Psoas muscle (tissue), 8 donors: ENCODE results near the gene ASH1L. TPM values are rescaled to one million over a fixed set of nuclear protein-coding genes. Genes with fewer than 3 reads are reported as not detected.

Source experiments
- ATAC-seq, 4 donors: fragments of 200-7000 bp; cut with Tn5 transposase; one replicate each; pipeline ENCODE4 v1.9.1; 2020; ENCODE audit warnings: moderate library complexity in 3 of 4, mild to moderate bottlenecking in 2 of 4
- DNase-seq, 2 donors: peaks; one replicate each; pipeline ENCODE4 v3.0.0-alpha.2; 2020
- H3K27ac ChIP-seq: fragments of 200-600 bp; one replicate; pipeline ENCODE4 v1.8.0; 2022
- H3K27me3 ChIP-seq, 3 donors: fragments of 200-600 bp in 1 of 3; one replicate each; pipeline versions ENCODE4 v1.6.1 to v1.8.0; 2013 to 2022; ENCODE audit warnings: low read length in 2 of 3, mild to moderate bottlenecking in 2 of 3, moderate library complexity in 1 of 3; ENCODE audit not compliant: insufficient read depth in 3 of 3
- H3K36me3 ChIP-seq, 2 donors: fragments of 200-600 bp in 1 of 2; one replicate each; pipeline versions ENCODE4 v1.6.1 to v1.8.0; 2013 to 2022; ENCODE audit warnings: low read depth in 1 of 2, mild to moderate bottlenecking in 1 of 2, moderate library complexity in 1 of 2; ENCODE audit not compliant: insufficient read depth in 1 of 2
- H3K4me1 ChIP-seq: fragments of 200-600 bp; one replicate; pipeline ENCODE4 v1.8.0; 2022
- H3K4me3 ChIP-seq: fragments of 200-600 bp; one replicate; pipeline ENCODE4 v1.8.0; 2022; ENCODE audit warnings: mild to moderate bottlenecking
- H3K9me3 ChIP-seq: fragments of 200-600 bp; one replicate; pipeline ENCODE4 v1.8.0; 2022
- WGBS, 3 donors: extraction: QIAGEN DNeasy Blood & Tissue Kit; methylation state at CpG; one replicate each; pipeline versions ENCODE4 v1.1.6 to v1.1.7; 2013; 5-methylcytosine and 5-hydroxymethylcytosine counted together
- intact Hi-C, 2 donors: fragments of 100-400 bp; cut with DNase I; formaldehyde crosslinking; loops; one replicate each; pipeline versions ENCODE4 v1.11.0 to v1.14.2; 2022
- polyA plus RNA-seq, 3 donors: library from polyadenylated mRNA; stranded (reverse); fragments of 200-250 nt; gene quantifications; one replicate each; pipeline ENCODE4 v1.2.3, GENCODE V29; 2013
- total RNA-seq, 4 donors: library from RNA; stranded (reverse); fragmentation: NEBNext Ultra II Directional in 2 of 4; extraction: Animal tissue kit (Norgen Biotek cat#: 25700) in 2 of 4; gene quantifications; one replicate each; pipeline versions ENCODE4 v1.2.1 to v1.2.4, GENCODE V29; 2021 to 2023
- TF ChIP-seq, protein P1 (sequence below): fragments of 200-600 bp; IDR thresholded peaks from one replicate; pipeline ENCODE4 v1.8.0; 2022; ENCODE audit warnings: antibody characterized with exemption
- donor health status: healthy with polysubstance abuse.
- donor health status: DM: no; HTN: no; CAD: no; lungs with moderate emphysema.
- donor health status: Bipolar disorder and iron deficiency.
- donor health status: healthy.
- donor health status: DM: yes; HTN: yes; CAD: no.
- donor health status: DM: no; HTN: no; CAD: no.
- donor health status: DM: no; HTN: no; CAD: no.
- donor health status: DM: yes; HTN: yes; CAD: no.

ASH1L gene
- total and polyA plus RNA-seq, 7 donors = 6.5 to 52.0 (median 41.6) TPM

GRCh38 chr1:155324717-155325602, 237.6 kb downstream of the ASH1L start:
- H3K9me3 ChIP-seq = no peaks in the 10 kb centered on the region
- H3K27ac ChIP-seq = peak overlapping the region; percentile 82
- TF ChIP-seq, protein P1, sequence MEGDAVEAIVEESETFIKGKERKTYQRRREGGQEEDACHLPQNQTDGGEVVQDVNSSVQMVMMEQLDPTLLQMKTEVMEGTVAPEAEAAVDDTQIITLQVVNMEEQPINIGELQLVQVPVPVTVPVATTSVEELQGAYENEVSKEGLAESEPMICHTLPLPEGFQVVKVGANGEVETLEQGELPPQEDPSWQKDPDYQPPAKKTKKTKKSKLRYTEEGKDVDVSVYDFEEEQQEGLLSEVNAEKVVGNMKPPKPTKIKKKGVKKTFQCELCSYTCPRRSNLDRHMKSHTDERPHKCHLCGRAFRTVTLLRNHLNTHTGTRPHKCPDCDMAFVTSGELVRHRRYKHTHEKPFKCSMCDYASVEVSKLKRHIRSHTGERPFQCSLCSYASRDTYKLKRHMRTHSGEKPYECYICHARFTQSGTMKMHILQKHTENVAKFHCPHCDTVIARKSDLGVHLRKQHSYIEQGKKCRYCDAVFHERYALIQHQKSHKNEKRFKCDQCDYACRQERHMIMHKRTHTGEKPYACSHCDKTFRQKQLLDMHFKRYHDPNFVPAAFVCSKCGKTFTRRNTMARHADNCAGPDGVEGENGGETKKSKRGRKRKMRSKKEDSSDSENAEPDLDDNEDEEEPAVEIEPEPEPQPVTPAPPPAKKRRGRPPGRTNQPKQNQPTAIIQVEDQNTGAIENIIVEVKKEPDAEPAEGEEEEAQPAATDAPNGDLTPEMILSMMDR = peak; percentile 13
- H3K4me1 ChIP-seq = peaks cover 24% of the 10 kb centered on the region
- WGBS, 3 donors = 11 to 21% (median 14%) methylated on average over 53 to 59 of the region's 59 CpGs
- H3K4me3 ChIP-seq = peak overlapping the region; percentile 96
- H3K27me3 ChIP-seq = no peaks in the 10 kb centered on the region
- peaks cover 0 to 32% of the 10 kb centered on the region in 2 donors for H3K36me3 ChIP-seq
- intact Hi-C loops = loop anchor here (5.0 to 10.0 kb wide), 3 partner anchors 48 to 270 kb away; partner anchors contain the start of gene HCN3 (in 1 of the 2)
- ATAC-seq (peak; percentile 3 to 19 (median 9)), DNase-seq (peak; percentile 59 to 76)

DNA sequence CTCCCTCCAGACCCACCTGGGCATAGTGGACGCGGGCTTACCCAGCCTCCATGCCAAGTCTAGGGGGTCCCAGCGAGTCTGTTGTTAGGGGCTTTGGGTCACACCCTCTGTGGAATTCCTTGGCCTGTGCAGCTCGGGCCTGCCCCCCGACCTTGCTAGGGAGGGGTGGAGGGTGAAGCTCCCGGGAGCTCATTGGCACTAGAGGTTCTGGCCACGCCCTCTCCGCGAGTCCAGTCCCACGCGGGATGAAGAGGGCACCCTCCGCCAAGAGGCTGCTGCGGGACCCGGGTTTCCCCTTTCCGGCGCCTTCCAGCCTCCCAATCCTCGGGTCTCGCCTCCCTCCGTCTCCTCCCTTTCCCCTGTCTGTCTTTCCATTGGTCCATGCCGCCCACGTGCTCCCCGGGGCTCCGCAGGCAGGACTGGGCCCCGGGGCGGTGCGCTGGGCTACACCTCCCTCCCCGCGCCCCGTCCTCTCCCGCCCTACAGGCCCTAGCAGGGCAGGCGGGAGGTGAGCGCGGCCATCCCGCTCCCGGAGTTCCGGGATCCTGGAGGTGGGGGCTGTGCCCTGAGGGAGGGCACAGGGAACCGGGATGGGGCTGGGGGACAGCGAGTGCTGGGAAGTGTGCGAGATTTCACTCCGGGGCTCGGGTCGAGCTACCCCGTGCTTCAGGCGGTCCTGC, 238.4 kb downstream of the ASH1L start:
- ATAC-seq = peak; percentile 89 to 90 (median 90)
- intact Hi-C loops = loop anchor here (5.0 to 10.0 kb wide), 3 partner anchors 47 to 271 kb away; partner anchors contain the start of gene HCN3 (in 1 of the 2)
- WGBS, 3 donors = 0 to 1% (median 0%) methylated on average over 29 to 44 of the region's 44 CpGs
- peaks cover 0 to 29% of the 10 kb centered on the region in 2 donors for H3K36me3 ChIP-seq
- TF ChIP-seq, protein P1 = no peak
- peak; percentile 94 to 96 for DNase-seq
- no peaks in the 10 kb centered on the region for H3K27me3 ChIP-seq
- peak overlapping the region; percentile 82 for H3K27ac ChIP-seq
- H3K4me1 ChIP-seq = peaks cover 24% of the 10 kb centered on the region
- no peaks in the 10 kb centered on the region for H3K9me3 ChIP-seq
- H3K4me3 ChIP-seq = peak overlapping the region; percentile 96

DNA sequence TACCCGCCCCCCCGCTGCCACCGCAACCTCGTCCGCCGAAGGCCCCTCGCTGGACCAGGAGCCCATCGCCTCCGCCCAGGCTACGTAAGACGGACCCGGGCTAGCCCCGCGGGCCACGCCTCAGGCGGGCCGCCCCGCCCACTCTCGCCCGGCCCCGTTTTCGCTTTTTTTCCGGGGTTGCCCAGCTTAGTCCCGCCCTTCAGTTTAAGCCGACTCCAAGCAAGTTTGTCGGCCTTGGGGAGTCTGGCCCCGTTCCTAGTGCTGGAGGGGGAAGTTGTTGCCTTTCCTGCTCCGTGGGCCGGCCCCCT, 238.9 kb downstream of the ASH1L start:
- Histone ChIP-seq H3K36me3 (peaks cover 0 to 26% of the 10 kb centered on the region in 2 donors), H3K4me1 (peaks cover 24% of the 10 kb centered on the region), H3K9me3 (no peaks in the 10 kb centered on the region), H3K4me3 (peak overlapping the region; percentile 96), H3K27me3 (no peaks in the 10 kb centered on the region), H3K27ac (peak overlapping the region; percentile 82)
- 0% methylated on average over 19 to 29 of the region's 29 CpGs for whole genome bisulfite sequencing, 3 donors
- peak; percentile 85 to 91 for DNase-seq
- TF ChIP-seq, protein P1 = no peak
- ATAC-seq = peak; percentile 47 to 58 (median 56)
- intact Hi-C loops = loop anchor here (2.0 to 10.0 kb wide), 5 partner anchors 46 to 271 kb away; partner anchors contain the start of gene HCN3 (in 2 of the 2)

GRCh38 chr1:155322953-155323728, 239.5 kb downstream of the ASH1L start:
- no peaks in the 10 kb centered on the region for H3K9me3 ChIP-seq
- TF ChIP-seq, protein P1 = peak; percentile 92
- H3K27me3 ChIP-seq = no peaks in the 10 kb centered on the region
- H3K27ac ChIP-seq = peak overlapping the region; percentile 82
- peak; percentile 91 to 95 for DNase-seq
- peaks cover 0 to 26% of the 10 kb centered on the region in 2 donors for H3K36me3 ChIP-seq
- intact Hi-C loops = loop anchor here (2.0 to 10.0 kb wide), 5 partner anchors 46 to 272 kb away; partner anchors contain the start of gene HCN3 (in 2 of the 2)
- H3K4me3 ChIP-seq = peak overlapping the region; percentile 96
- 0 to 2% (median 1%) methylated on average over 39 to 58 of the region's 58 CpGs for WGBS, 3 donors
- peak; percentile 68 to 76 (median 71) for ATAC-seq
- peaks cover 24% of the 10 kb centered on the region for H3K4me1 ChIP-seq
